Activated CD8-positive, alpha-beta memory T cell treated with anti-CD3 and anti-CD28 coated beads for 4 hours (primary cell): ENCODE results near the gene AGTPBP1.
"Not testable (repeated sequence)": the region's sequence is repeated elsewhere in the genome, so short reads cannot be mapped to it uniquely, and the experiment has no call there.

Source experiments
- DNase-seq, 2 donors: peaks; one replicate each; pipeline ENCODE4 v3.0.0-alpha.2; 2020; ENCODE audit warnings: low read depth in 2 of 2

The AGTPBP1 gene

GRCh38 chr9:85741875-85742596 lies at the start of gene AGTPBP1:
AGTPBP1 (minus strand) TSS chr9:85741954; CDS start chr9:85712533, 29,421 bp downstream.
- peak; percentile 93 to 94 for DNase-seq

- DNase-seq: not testable (repeated sequence)
Observed at GRCh38 chr9:85786116-85786515, 44.4 kb upstream of the AGTPBP1 start.

GRCh38 chr9:85773844-85774243 lies 32.1 kb upstream of the AGTPBP1 start:
- DNase-seq: not testable (repeated sequence)

- not testable (repeated sequence) for DNase-seq
Observed at GRCh38 chr9:85761802-85762201, 20.0 kb upstream of the AGTPBP1 start.

- not testable (repeated sequence) for DNase-seq
Observed at GRCh38 chr9:85757716-85758115, 16.0 kb upstream of the AGTPBP1 start.

GRCh38 chr9:85756216-85756615 lies 14.5 kb upstream of the AGTPBP1 start:
- not testable (repeated sequence) for DNase-seq

- DNase-seq: no peak
Observed at GRCh38 chr9:85746309-85746708, 4.6 kb upstream of the AGTPBP1 start.

- no peak for DNase-seq
Observed at GRCh38 chr9:85745203-85745602, 3.4 kb upstream of the AGTPBP1 start.

- no peak for DNase-seq
Observed at GRCh38 chr9:85744480-85744879, 2.7 kb upstream of the AGTPBP1 start.

- DNase-seq: no peak
Observed at GRCh38 chr9:85743275-85744128, 1.7 kb upstream of the AGTPBP1 start.

- DNase-seq: no peak
Observed at GRCh38 chr9:85742597-85742936, 813 bp upstream of the AGTPBP1 start.

- DNase-seq: peak; percentile 14 to 40
Observed at GRCh38 chr9:85741095-85741874, 469 bp downstream of the AGTPBP1 start.

- no peak for DNase-seq
Observed at GRCh38 chr9:85740787-85741094, 1.0 kb downstream of the AGTPBP1 start.

GRCh38 chr9:85738509-85738908 lies 3.2 kb downstream of the AGTPBP1 start:
- DNase-seq: no peak

- DNase-seq: no peak
Observed at GRCh38 chr9:85737671-85738070, 4.1 kb downstream of the AGTPBP1 start.

GRCh38 chr9:85730916-85731630 lies 10.7 kb downstream of the AGTPBP1 start:
- DNase-seq: no peak

- no peak for DNase-seq
Observed at GRCh38 chr9:85729882-85730281, 11.9 kb downstream of the AGTPBP1 start.

GRCh38 chr9:85727500-85727899 lies 14.3 kb downstream of the AGTPBP1 start:
- no peak for DNase-seq

GRCh38 chr9:85726737-85727136 lies 15.0 kb downstream of the AGTPBP1 start:
- no peak for DNase-seq

GRCh38 chr9:85723215-85723614 lies 18.5 kb downstream of the AGTPBP1 start:
- DNase-seq: no peak

GRCh38 chr9:85719411-85719810 lies 22.3 kb downstream of the AGTPBP1 start:
- not testable (repeated sequence) for DNase-seq

- not testable (repeated sequence) for DNase-seq
Observed at GRCh38 chr9:85717818-85718217, 23.9 kb downstream of the AGTPBP1 start.
